Lung (tissue), 12 donors: ENCODE data around the gene HBG1. TPM values are rescaled to one million over a fixed set of nuclear protein-coding genes. Genes with fewer than 3 reads are reported as not detected.

Source experiments
- ATAC-seq: fragments of 200-7000 bp; cut with Tn5 transposase; one replicate; pipeline ENCODE4 v1.9.1; 2020; ENCODE audit warnings: moderate number of reproducible peaks; ENCODE audit not compliant: insufficient read depth, low FRiP score
- DNase-seq, 3 donors: peaks; one replicate each; pipeline ENCODE4 v3.0.0-alpha.2; 2013 to 2017
- H3K27ac ChIP-seq, 2 donors: one replicate each; pipeline ENCODE4 v1.5.1; 2013; ENCODE audit warnings: mild to moderate bottlenecking in 2 of 2, moderate library complexity in 2 of 2, control low read depth in 1 of 2, inconsistent platforms in 1 of 2, low read depth in 1 of 2, low read length in 1 of 2
- H3K27me3 ChIP-seq, 3 donors: one replicate each; pipeline ENCODE4 v1.5.1; 2013; ENCODE audit warnings: low read length in 2 of 3; ENCODE audit not compliant: control insufficient read depth in 3 of 3, insufficient read depth in 3 of 3
- H3K36me3 ChIP-seq, 4 donors: one replicate each; pipeline ENCODE4 v1.5.1; 2013; ENCODE audit warnings: low read length in 4 of 4, mild to moderate bottlenecking in 1 of 4, moderate library complexity in 1 of 4; ENCODE audit not compliant: control insufficient read depth in 4 of 4, insufficient read depth in 4 of 4
- H3K4me1 ChIP-seq, 5 donors: one replicate each; pipeline ENCODE4 v1.5.1; 2013; ENCODE audit warnings: low read length in 5 of 5, mild to moderate bottlenecking in 2 of 5, moderate library complexity in 1 of 5; ENCODE audit not compliant: control insufficient read depth in 5 of 5, insufficient read depth in 5 of 5
- H3K4me3 ChIP-seq: one replicate; pipeline ENCODE4 v1.5.1; 2013; ENCODE audit warnings: mild to moderate bottlenecking, control low read depth, moderate library complexity
- H3K9ac ChIP-seq, 2 donors: one replicate each; pipeline ENCODE4 v1.5.1; 2013; ENCODE audit warnings: low read length in 2 of 2, control low read depth in 1 of 2; ENCODE audit not compliant: insufficient read depth in 1 of 2
- H3K9me3 ChIP-seq, 4 donors: one replicate each; pipeline ENCODE4 v1.5.1; 2013; ENCODE audit warnings: low read length in 3 of 4, mild to moderate bottlenecking in 1 of 4, moderate library complexity in 1 of 4; ENCODE audit not compliant: control insufficient read depth in 4 of 4, insufficient read depth in 3 of 4
- WGBS, 2 donors: extraction: QIAGEN DNeasy Blood & Tissue Kit; methylation state at CpG; one replicate each; pipeline ENCODE4 v1.1.7; 2013; 5-methylcytosine and 5-hydroxymethylcytosine counted together
- polyA plus RNA-seq, 2 donors: library from polyadenylated mRNA; stranded (reverse); fragments of 200-250 nt; gene quantifications; one replicate each; pipeline ENCODE4 v1.2.1, GENCODE V29; 2013
- total RNA-seq, 2 donors: library from RNA; depleted of rRNA in 1 of 2; stranded (reverse); fragments of >200 nt in 1 of 2; gene quantifications; one replicate each; pipeline ENCODE4 v1.2.1, GENCODE V29; 2014 to 2021
- TF ChIP-seq, protein P1 (sequence below): IDR thresholded peaks from 2 replicates; pipeline ENCODE4 v1.5.1; 2012; ENCODE audit warnings: mild to moderate bottlenecking; ENCODE audit errors: control extremely low read depth, extremely low read depth
- donor health status: control.
- donor health status: control.
- donor health status: Bipolar disorder and iron deficiency.
- donor health status: healthy.
- donor health status: DM: yes; HTN: yes; CAD: no.

HBG1 gene
- total and polyA plus RNA-seq, 4 donors: 0.56 to 60.9 (median 1.6) TPM; not detected in 1

DNA sequence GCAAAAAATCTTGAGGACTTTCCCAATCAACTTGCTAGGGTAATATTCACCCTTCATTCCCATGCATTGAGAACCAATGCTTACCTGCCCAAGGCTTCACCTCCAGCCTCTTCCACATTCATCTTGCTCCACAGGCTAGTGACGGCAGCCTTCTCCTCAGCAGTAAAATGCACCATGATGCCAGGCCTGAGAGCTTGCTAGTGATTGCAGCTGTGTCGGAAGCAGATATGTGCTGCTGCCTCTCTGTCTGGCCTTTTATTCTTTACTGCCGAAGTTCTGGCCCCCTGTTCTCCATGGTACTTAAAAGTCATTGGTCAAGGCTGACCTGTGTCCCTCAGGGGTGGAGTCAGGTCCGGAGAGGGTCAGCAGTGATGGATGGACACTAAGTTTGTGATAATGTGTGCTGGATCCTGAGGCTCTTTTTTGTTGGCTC lies 20.1 kb upstream of the HBG1 start, which contains the start of gene HBE1:
HBE1 (minus strand) TSS at position 231 of the 433 bp plus-strand sequence; CDS start at position 176, 55 bp downstream.
- no peaks in the 10 kb centered on the region for H3K36me3 ChIP-seq
- no peak for ATAC-seq
- WGBS, 2 donors: 58 to 73% methylated on average over 4 of the region's 4 CpGs
- H3K9me3 ChIP-seq: no peaks in the 10 kb centered on the region
- no peak within 1 kb of the TSS for H3K27ac ChIP-seq
- no peaks in the 10 kb centered on the region for H3K27me3 ChIP-seq
- H3K4me3 ChIP-seq: no peak within 1 kb of the TSS
- DNase-seq: no peak
- TF ChIP-seq, protein P1, sequence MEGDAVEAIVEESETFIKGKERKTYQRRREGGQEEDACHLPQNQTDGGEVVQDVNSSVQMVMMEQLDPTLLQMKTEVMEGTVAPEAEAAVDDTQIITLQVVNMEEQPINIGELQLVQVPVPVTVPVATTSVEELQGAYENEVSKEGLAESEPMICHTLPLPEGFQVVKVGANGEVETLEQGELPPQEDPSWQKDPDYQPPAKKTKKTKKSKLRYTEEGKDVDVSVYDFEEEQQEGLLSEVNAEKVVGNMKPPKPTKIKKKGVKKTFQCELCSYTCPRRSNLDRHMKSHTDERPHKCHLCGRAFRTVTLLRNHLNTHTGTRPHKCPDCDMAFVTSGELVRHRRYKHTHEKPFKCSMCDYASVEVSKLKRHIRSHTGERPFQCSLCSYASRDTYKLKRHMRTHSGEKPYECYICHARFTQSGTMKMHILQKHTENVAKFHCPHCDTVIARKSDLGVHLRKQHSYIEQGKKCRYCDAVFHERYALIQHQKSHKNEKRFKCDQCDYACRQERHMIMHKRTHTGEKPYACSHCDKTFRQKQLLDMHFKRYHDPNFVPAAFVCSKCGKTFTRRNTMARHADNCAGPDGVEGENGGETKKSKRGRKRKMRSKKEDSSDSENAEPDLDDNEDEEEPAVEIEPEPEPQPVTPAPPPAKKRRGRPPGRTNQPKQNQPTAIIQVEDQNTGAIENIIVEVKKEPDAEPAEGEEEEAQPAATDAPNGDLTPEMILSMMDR: no peak
- H3K4me1 ChIP-seq: no peaks in the 10 kb centered on the region
- H3K9ac ChIP-seq: no peak within 1 kb of the TSS

DNA sequence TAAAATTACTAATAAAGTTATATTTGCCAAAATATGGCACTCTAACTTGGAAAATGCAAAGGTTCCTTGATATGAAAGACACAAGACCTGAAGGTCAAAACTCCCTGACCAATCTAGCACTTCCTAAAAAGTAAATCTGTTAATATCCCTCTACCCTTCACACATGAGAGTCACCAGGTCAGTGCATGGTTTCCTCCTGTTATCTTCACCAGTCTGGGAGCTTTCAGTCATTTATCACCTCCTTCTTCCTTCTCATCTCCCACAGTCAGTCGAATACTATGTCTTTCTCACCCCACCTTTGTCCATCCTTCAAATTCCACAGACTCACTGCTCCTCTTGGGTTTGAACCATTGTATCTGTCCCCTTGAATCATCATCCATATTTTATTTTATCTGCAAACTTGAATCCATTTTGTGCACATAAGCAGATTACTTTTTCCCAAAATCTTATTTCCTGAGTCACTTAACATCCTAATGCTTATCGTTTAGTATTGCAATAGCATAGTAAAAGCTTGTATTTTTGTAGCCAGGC lies 17.4 kb upstream of the HBG1 start:
- ATAC-seq (no peak), DNase-seq (no peak)
- TF ChIP-seq, protein P1: no peak
- no peak overlapping the region for H3K4me3 ChIP-seq
- no peaks in the 10 kb centered on the region for H3K4me1 ChIP-seq
- no peak overlapping the region for H3K27ac ChIP-seq
- no peaks in the 10 kb centered on the region for H3K9me3 ChIP-seq
- no peak overlapping the region for H3K9ac ChIP-seq
- no peaks in the 10 kb centered on the region for H3K27me3 ChIP-seq
- no peaks in the 10 kb centered on the region for H3K36me3 ChIP-seq
- WGBS, 2 donors: 74 to 93% methylated on average over 2 of the region's 2 CpGs

DNA sequence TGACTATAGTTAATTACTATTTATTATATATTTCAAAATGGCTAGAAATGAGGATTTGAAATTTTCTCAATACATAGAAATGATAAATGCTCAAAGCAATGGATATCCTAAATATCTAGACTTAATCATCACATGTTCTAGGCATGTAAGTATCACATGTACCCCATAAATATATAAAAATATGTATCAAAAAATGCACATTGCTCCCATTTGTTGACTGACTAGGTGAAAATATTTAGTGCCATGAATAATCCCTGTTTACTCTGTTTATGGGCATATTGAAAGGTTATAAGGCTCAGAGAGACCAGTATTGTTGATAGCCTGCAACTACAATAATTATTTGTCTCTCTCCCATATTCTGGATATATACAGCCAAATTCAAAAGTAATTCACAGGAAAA lies 17.0 kb upstream of the HBG1 start:
- Histone ChIP-seq H3K27ac (no peak overlapping the region), H3K4me1 (no peaks in the 10 kb centered on the region), H3K4me3 (no peak overlapping the region), H3K27me3 (no peaks in the 10 kb centered on the region), H3K36me3 (no peaks in the 10 kb centered on the region), H3K9me3 (no peaks in the 10 kb centered on the region), H3K9ac (no peak overlapping the region)
- ATAC-seq (no peak), DNase-seq (no peak)
- TF ChIP-seq, protein P1: no peak

DNA sequence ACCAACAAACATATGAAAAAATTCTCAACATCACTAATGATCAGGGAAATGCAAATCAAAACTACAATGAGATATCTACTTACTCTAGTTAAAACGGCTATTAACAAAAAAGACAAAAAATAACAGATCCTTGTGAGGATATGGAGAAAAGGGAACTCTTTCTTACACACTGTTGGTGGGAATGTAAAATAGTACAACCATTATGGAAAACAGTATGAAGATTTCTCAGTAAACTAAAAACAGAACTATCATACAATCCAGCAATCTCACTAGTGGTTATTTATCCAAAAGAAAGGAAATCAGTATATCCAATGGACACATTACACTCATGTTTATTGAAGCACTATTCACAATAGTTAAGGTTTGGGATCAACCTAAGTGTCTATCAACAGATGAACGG lies 16.2 kb upstream of the HBG1 start:
- no peaks in the 10 kb centered on the region for H3K36me3 ChIP-seq
- no peak overlapping the region for H3K9ac ChIP-seq
- DNase-seq: no peak
- TF ChIP-seq, protein P1: no peak
- no peak overlapping the region for H3K4me3 ChIP-seq
- H3K4me1 ChIP-seq: no peaks in the 10 kb centered on the region
- WGBS, 2 donors: 47 to 62% methylated on average over 2 of the region's 2 CpGs
- H3K27ac ChIP-seq: no peak overlapping the region
- no peak for ATAC-seq
- H3K27me3 ChIP-seq: no peaks in the 10 kb centered on the region
- no peaks in the 10 kb centered on the region for H3K9me3 ChIP-seq
